ENCODE data around the gene TRIM59.

Gene TRIM59

GRCh38 chr3:160400030-160400701 is 49.4 kb downstream of the TRIM59 start:
- no peak for FAIRE-seq
- no peak for DNase-seq (ENCODE audit: insufficient read length, low spot score)
- TF ChIP-seq, protein P1, sequence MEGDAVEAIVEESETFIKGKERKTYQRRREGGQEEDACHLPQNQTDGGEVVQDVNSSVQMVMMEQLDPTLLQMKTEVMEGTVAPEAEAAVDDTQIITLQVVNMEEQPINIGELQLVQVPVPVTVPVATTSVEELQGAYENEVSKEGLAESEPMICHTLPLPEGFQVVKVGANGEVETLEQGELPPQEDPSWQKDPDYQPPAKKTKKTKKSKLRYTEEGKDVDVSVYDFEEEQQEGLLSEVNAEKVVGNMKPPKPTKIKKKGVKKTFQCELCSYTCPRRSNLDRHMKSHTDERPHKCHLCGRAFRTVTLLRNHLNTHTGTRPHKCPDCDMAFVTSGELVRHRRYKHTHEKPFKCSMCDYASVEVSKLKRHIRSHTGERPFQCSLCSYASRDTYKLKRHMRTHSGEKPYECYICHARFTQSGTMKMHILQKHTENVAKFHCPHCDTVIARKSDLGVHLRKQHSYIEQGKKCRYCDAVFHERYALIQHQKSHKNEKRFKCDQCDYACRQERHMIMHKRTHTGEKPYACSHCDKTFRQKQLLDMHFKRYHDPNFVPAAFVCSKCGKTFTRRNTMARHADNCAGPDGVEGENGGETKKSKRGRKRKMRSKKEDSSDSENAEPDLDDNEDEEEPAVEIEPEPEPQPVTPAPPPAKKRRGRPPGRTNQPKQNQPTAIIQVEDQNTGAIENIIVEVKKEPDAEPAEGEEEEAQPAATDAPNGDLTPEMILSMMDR (IDR thresholded peaks at IDR 0.05; ENCODE audit: insufficient read depth, missing control alignments), result no peak

GRCh38 chr3:160399125-160400029 is 50.2 kb downstream of the TRIM59 start, which contains the start of the genes IFT80 and SMC4:
Gene IFT80, minus strand, starts transcription at chr3:160399225. Its CDS starts 14,625 bp downstream, at chr3:160384600.
Gene SMC4, plus strand, starts transcription at chr3:160399650. Its CDS starts 1,177 bp downstream, at chr3:160400827.
- TF ChIP-seq, protein P1 (IDR thresholded peaks at IDR 0.05; ENCODE audit: insufficient read depth, missing control alignments), result no peak
- FAIRE-seq (no peak), DNase-seq (ENCODE audit: insufficient read length, low spot score) (peak; percentile 46)

DNA sequence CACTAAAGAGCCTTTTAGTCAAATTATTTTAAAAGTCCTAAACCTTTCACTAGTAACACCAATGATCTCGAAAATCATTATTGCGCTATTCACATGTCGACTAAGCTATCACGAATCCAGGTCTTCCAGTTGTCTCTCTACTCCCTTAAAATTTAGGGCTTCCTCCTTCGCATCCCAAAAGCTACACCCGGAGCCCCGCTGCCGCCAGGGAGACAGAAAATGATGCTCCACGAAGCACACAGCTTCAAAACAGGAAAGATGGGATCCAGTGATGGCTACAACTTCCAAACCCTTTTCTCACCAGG is 50.8 kb downstream of the TRIM59 start:
- TF ChIP-seq, protein P1 (IDR thresholded peaks at IDR 0.05; ENCODE audit: insufficient read depth, missing control alignments), result no peak
- DNase-seq (ENCODE audit: insufficient read length, low spot score), result no peak
- no peak for FAIRE-seq

DNA sequence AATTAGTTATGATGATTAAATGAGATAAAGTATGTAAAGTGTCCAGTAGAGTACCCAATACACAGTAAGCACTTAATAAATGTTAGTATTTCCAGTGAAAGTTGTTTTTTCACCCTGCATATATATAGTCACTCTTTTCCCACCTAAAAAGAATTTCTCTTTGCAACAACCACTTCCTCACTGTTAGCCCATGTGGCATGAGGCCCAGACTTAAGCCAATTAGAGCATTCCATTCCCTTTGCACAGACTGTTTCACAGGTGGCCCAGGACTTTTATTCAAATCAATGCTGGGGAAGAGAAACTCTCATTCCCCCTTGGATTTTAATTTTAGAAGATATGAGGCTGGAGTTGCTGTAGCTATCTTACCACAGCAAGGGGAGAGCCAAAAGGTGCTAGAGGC is 54.3 kb downstream of the TRIM59 start:
- TF ChIP-seq, protein P1 (IDR thresholded peaks at IDR 0.05; ENCODE audit: insufficient read depth, missing control alignments), result no peak
- FAIRE-seq, result no peak
- no peak for DNase-seq (ENCODE audit: insufficient read length, low spot score)

DNA sequence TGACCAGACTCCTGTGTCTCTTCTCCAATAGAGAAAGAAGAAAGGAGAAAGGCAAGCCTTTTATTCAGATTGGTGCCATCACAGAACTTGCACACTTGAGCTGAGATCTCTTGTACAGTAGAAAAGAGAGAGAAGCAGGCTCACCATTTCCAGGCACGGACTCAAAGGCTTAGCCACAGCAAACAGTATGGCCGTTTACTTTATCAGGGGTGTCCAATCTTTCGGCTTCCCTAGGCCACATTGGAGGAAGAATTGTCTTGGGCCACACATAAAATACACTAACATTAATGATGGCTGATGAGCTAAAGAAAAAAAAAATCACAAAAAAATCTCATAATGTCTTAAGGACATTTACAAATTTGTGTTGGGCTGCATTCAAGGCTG is 55.6 kb downstream of the TRIM59 start:
- no peak for DNase-seq (ENCODE audit: insufficient read length, low spot score)
- TF ChIP-seq, protein P1 (IDR thresholded peaks at IDR 0.05; ENCODE audit: insufficient read depth, missing control alignments), result no peak
- FAIRE-seq, result no peak

GRCh38 chr3:160393346-160394008 is 56.1 kb downstream of the TRIM59 start:
- no peak for FAIRE-seq

More at GRCh38 chr3:160393346-160394008, 56.1 kb downstream of the TRIM59 start:
- TF ChIP-seq, protein P1 (IDR thresholded peaks at IDR 0.05; ENCODE audit: insufficient read depth, missing control alignments), result no peak
- no peak for DNase-seq (ENCODE audit: insufficient read length, low spot score)
